ENCODE results near the gene PTGIR. TPM values are rescaled to one million over a fixed set of nuclear protein-coding genes. Genes with fewer than 3 reads are reported as not detected.
A peak's percentile ranks its signal among the peaks of the same experiment; 100 is the strongest.

PTGIR gene
- total RNA-seq, 1 donor from 2014 or later, result 0.58 TPM

DNA sequence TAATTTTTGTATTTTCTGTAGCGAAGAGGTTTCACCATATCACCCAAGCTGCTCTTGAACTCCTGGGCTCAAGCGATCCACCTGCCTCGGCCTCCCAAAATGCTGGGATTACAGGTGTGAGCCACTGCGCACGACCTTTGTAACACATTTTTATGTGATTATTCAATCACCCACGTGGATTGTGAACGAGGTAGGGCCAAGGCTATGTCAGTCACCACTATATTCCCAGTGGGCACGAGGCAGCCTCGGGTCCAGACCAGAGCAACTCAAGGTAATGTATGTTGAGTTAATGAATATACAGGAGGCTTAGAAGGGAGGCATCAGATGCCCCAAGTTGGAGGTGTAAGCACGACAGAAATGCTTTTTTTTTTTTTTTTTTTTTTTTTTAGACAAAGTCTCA, 8.9 kb downstream of the PTGIR start:
- DNase-seq (ENCODE audit: low read depth), result no peak
- TF ChIP-seq, protein P1, sequence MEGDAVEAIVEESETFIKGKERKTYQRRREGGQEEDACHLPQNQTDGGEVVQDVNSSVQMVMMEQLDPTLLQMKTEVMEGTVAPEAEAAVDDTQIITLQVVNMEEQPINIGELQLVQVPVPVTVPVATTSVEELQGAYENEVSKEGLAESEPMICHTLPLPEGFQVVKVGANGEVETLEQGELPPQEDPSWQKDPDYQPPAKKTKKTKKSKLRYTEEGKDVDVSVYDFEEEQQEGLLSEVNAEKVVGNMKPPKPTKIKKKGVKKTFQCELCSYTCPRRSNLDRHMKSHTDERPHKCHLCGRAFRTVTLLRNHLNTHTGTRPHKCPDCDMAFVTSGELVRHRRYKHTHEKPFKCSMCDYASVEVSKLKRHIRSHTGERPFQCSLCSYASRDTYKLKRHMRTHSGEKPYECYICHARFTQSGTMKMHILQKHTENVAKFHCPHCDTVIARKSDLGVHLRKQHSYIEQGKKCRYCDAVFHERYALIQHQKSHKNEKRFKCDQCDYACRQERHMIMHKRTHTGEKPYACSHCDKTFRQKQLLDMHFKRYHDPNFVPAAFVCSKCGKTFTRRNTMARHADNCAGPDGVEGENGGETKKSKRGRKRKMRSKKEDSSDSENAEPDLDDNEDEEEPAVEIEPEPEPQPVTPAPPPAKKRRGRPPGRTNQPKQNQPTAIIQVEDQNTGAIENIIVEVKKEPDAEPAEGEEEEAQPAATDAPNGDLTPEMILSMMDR (conservative IDR thresholded peaks at IDR 0.05; ENCODE audit: low read depth, low read length), result no peak
- H3K4me3 ChIP-seq (ENCODE audit: low read depth, low read length), result no peak overlapping the region

DNA sequence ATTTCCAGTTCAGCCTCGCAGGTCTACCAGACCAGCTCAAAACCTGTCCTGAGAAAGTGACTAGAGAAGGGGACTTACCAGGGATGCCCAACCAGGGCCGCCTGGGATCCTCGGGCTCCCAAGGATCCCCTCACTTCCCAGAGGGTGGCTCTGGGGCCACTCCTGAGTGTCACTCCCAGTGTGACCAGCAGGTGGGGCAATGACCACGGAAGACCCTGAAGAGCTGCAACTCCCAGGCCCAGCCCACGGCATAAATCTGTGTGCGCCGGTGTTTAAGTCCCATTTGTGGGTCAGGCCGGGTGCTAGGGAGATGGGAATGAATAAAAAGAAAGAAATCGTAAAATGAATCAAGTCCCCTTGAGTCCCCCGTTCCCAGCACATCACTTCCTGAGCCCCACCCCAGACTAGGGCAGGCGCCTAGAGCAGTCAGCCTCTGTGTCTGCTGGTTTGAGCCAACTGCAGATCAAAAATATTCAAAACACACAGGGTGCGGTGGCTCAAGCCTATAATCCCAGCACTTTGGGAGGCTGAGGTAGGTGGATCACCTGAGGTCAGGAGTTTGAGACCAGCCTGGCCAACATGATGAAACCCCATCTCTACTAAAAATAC, 10.7 kb downstream of the PTGIR start:
- H3K4me3 ChIP-seq (ENCODE audit: low read depth, low read length), result no peak overlapping the region
- TF ChIP-seq, protein P1 (conservative IDR thresholded peaks at IDR 0.05; ENCODE audit: low read depth, low read length), result peak; percentile 89
- no peak for DNase-seq (ENCODE audit: low read depth)

DNA sequence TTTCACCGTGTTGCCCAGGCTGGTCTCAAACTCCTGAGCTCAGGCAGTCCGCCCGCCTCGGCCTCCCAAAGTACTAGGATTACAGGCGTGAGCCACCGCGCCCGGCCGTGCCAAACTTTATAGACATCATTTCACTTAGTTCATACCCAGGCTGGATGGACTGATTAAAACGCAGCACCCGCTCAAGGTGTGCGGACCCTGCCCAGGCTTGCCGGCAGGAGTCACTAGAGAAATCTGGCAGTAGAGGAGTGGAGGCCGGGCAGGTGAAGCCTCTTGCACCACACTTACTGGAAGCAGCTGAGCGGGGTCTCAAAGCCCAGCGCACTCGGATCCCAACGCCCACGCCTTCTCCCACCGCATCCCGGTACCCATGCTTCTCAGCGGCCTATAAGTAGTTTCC, 11.4 kb downstream of the PTGIR start:
- no peak for DNase-seq (ENCODE audit: low read depth)
- TF ChIP-seq, protein P1 (conservative IDR thresholded peaks at IDR 0.05; ENCODE audit: low read depth, low read length), result no peak
- H3K4me3 ChIP-seq (ENCODE audit: low read depth, low read length), result no peak overlapping the region

DNA sequence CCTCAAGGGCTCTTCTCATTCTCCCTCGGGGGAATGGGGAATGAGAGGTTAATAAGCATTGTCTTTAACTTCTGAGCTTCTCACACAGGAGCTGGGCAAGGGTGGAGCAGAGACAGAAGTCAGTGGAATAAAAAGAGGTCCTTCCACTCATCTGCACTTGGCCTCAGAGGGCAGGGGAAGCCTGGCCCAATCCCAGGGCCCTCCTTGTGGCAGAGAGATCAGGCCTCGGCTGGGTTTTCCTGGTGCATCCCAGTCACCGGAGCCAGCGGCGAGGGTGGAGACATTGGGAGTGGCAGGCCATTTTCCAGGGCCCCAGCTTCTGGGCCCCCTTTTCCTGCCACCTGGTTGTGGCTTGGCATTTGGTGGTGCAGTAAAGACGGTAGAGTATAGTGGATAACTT, 13.1 kb downstream of the PTGIR start:
- no peak overlapping the region for H3K4me3 ChIP-seq (ENCODE audit: low read depth, low read length)
- no peak for DNase-seq (ENCODE audit: low read depth)
- TF ChIP-seq, protein P1 (conservative IDR thresholded peaks at IDR 0.05; ENCODE audit: low read depth, low read length), result no peak

DNA sequence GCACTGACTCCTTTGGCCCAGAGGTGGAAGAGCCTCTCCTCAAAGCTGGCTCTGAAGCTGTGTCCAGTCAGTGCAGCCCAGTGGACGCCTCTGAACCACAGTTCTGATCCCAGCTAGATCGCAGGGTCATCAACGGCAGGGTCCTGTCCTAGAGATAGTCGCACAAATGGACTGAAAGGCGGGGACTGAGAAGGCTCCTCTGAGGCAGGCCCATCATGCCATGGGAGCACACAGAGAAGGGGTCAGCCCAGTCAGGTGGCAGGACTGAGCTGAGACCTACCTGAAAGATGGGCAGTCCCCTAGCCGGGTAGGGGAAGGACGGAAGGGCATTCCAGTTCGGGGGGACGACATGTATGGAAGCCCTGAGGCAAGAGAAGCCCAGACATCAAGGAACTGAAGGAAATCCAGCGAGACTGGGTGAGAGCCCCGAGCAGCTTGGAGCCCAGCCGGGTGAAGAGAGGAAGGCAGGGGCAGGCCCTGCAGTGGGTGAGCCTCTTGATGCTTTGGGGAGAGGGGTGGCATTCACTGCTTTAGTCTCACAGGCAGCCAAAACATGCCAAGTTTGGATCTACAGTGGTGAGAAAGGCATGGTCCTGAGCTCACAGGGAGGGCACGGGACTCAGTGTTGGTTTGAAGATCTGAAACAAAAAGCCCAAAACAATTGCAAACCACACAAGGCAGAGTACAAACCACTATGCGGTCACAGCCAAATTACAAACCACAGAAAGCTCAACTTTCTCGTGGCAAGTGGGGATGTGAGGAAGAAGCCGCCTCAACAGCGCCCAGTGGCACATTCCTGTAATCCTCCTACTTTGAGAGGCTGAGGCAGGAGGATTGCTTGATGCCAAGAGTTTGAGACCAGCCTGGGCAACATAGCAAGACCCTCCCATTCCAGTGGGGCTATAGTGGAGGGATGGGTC, 13.8 kb downstream of the PTGIR start:
- no peak overlapping the region for H3K4me3 ChIP-seq (ENCODE audit: low read depth, low read length)
- DNase-seq (ENCODE audit: low read depth), result no peak
- TF ChIP-seq, protein P1 (conservative IDR thresholded peaks at IDR 0.05; ENCODE audit: low read depth, low read length), result no peak

DNA sequence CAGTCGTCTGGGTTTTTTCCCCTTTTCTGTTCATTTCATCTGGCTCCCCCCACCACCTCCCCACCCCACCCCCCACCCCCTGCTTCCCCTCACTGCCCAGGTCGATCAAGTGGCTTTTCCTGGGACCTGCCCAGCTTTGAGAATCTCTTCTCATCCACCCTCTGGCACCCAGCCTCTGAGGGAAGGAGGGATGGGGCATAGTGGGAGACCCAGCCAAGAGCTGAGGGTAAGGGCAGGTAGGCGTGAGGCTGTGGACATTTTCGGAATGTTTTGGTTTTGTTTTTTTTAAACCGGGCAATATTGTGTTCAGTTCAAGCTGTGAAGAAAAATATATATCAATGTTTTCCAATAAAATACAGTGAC, 14.5 kb downstream of the PTGIR start:
- TF ChIP-seq, protein P1 (conservative IDR thresholded peaks at IDR 0.05; ENCODE audit: low read depth, low read length), result no peak
- no peak overlapping the region for H3K4me3 ChIP-seq (ENCODE audit: low read depth, low read length)
- no peak for DNase-seq (ENCODE audit: low read depth)
